HL-60 (cell line): ENCODE results near the gene FOXP1.

Experiments
- DNase-seq, 2 experiments: peaks; one replicate each; pipeline ENCODE4 v3.0.0-alpha.2; 2010 to 2020; ENCODE audit warnings: low read depth in 1 of 2, low spot score in 1 of 2
- H3K27ac ChIP-seq: fragments of 250-450 bp; sonication (Bioruptor Pico); replicated peaks from 2 replicates; pipeline ENCODE4 v1.5.1; 2020; ENCODE audit warnings: mild to moderate bottlenecking, moderate library complexity
- H3K27me3 ChIP-seq: fragments of 250-450 bp; sonication (Bioruptor Pico); 2 replicates; pipeline ENCODE4 v1.5.1; 2021; ENCODE audit warnings: mild to moderate bottlenecking, moderate library complexity; ENCODE audit not compliant: insufficient read depth, poor library complexity, severe bottlenecking
- H3K4me3 ChIP-seq: replicated peaks from 2 replicates; pipeline ENCODE4 v1.5.1; 2011; ENCODE audit warnings: mild to moderate bottlenecking, control low read depth, low read length; ENCODE audit not compliant: insufficient read depth
- GABPA ChIP-seq: IDR thresholded peaks from 2 replicates; pipeline ENCODE4 v1.6.1; 2012; ENCODE audit warnings: low read depth
- POLR2AphosphoS5 ChIP-seq: IDR thresholded peaks from 2 replicates; pipeline ENCODE4 v1.6.1; 2012; ENCODE audit warnings: low read depth
- SPI1 ChIP-seq: IDR thresholded peaks from 2 replicates; pipeline ENCODE4 v1.6.1; 2012; ENCODE audit warnings: low read depth, mild to moderate bottlenecking, borderline replicate concordance
- TF ChIP-seq, protein P1 (sequence below): IDR thresholded peaks from 2 replicates; pipeline ENCODE4 v1.6.1; 2012; ENCODE audit warnings: low read depth; ENCODE audit not compliant: insufficient replicate concordance
- TF ChIP-seq, protein P2 (sequence below): IDR thresholded peaks from one replicate; pipeline ENCODE4 v1.5.1; 2011; ENCODE audit warnings: low read length, control low read depth, inconsistent platforms; ENCODE audit not compliant: insufficient read depth

The FOXP1 gene

DNA sequence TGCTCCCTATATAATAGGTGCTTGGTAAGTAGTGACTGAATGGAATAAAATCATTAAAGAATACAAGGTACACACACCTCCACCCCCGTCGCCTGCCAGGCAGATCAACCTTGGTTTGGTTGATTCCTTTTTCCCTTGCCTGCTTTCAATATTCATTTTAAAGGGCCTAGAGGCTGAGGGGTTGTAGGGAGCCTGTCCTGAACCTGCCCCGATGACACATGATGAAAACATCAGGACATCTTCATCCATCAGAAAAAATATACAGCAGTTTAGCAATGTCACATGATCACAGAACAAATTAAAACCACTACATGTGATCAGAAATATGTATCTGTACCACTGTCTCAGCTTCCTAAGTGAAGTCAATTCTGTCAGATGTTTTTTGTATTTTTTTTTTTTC is 588.9 kb downstream of the FOXP1 start:
- H3K27ac ChIP-seq = no peak overlapping the region
- DNase-seq = no peak
- H3K27me3 ChIP-seq = no peaks in the 10 kb centered on the region
- no peak overlapping the region for H3K4me3 ChIP-seq
- TF ChIP-seq SPI1 (no peak), GABPA (no peak), POLR2AphosphoS5 (no peak)
- TF ChIP-seq, protein P1, sequence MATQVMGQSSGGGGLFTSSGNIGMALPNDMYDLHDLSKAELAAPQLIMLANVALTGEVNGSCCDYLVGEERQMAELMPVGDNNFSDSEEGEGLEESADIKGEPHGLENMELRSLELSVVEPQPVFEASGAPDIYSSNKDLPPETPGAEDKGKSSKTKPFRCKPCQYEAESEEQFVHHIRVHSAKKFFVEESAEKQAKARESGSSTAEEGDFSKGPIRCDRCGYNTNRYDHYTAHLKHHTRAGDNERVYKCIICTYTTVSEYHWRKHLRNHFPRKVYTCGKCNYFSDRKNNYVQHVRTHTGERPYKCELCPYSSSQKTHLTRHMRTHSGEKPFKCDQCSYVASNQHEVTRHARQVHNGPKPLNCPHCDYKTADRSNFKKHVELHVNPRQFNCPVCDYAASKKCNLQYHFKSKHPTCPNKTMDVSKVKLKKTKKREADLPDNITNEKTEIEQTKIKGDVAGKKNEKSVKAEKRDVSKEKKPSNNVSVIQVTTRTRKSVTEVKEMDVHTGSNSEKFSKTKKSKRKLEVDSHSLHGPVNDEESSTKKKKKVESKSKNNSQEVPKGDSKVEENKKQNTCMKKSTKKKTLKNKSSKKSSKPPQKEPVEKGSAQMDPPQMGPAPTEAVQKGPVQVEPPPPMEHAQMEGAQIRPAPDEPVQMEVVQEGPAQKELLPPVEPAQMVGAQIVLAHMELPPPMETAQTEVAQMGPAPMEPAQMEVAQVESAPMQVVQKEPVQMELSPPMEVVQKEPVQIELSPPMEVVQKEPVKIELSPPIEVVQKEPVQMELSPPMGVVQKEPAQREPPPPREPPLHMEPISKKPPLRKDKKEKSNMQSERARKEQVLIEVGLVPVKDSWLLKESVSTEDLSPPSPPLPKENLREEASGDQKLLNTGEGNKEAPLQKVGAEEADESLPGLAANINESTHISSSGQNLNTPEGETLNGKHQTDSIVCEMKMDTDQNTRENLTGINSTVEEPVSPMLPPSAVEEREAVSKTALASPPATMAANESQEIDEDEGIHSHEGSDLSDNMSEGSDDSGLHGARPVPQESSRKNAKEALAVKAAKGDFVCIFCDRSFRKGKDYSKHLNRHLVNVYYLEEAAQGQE = no peak
- TF ChIP-seq, protein P2, sequence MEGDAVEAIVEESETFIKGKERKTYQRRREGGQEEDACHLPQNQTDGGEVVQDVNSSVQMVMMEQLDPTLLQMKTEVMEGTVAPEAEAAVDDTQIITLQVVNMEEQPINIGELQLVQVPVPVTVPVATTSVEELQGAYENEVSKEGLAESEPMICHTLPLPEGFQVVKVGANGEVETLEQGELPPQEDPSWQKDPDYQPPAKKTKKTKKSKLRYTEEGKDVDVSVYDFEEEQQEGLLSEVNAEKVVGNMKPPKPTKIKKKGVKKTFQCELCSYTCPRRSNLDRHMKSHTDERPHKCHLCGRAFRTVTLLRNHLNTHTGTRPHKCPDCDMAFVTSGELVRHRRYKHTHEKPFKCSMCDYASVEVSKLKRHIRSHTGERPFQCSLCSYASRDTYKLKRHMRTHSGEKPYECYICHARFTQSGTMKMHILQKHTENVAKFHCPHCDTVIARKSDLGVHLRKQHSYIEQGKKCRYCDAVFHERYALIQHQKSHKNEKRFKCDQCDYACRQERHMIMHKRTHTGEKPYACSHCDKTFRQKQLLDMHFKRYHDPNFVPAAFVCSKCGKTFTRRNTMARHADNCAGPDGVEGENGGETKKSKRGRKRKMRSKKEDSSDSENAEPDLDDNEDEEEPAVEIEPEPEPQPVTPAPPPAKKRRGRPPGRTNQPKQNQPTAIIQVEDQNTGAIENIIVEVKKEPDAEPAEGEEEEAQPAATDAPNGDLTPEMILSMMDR = no peak

DNA sequence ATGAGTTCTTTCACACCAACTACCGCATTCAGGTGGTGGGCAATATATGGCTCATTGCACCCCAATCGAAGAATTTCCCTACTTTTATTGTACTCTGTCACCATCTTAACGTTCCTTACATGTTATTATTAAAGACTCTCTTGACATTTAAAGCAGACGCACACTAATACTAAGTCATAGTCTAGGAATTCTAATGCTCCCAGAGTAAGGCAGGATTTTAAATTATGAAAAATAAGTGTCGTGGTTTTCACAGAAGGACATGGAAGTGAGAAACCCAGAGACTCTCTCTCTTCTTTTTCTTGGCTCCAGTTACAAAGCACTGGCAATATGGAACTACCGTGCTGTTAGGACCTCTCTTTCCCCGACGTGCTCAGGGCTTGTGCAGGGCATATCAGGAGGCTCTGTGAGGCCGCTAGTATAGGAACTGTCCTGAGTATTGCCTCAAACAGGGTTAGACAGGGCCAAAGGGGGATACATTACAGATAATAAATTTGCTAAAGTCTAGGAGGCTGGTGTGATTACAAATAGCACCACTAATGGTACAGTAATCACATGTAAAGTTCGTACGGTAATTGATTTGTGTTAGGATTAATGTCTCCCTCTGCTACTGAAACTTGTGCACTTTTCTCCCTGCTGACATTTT is 590.8 kb downstream of the FOXP1 start:
- Histone ChIP-seq H3K27me3 (no peaks in the 10 kb centered on the region), H3K27ac (no peak overlapping the region), H3K4me3 (no peak overlapping the region)
- TF ChIP-seq POLR2AphosphoS5 (no peak), SPI1 (no peak), GABPA (no peak)
- TF ChIP-seq, protein P1 = no peak
- TF ChIP-seq, protein P2 = no peak
- no peak for DNase-seq

DNA sequence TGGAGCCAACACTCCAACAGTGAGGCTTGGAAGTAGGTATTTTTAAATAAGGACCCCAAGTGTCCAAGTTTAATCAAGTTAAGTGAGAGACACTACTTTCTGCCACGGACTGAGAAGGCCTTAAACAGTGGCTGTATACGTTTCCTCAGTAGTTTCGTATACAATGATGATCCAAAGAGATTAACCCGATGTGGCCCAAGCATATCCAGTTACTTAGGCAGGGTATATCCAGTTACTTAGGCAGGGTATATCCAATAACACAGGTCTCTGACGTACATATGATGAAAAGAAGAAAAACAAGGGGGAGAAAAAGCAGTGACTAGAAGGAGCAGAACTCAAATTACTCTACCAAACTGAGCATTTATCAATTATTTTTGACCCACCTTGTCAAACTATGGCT is 591.4 kb downstream of the FOXP1 start:
- DNase-seq = no peak
- H3K4me3 ChIP-seq = no peak overlapping the region
- TF ChIP-seq POLR2AphosphoS5 = no peak
- TF ChIP-seq, protein P1 = no peak
- no peak for TF ChIP-seq SPI1
- TF ChIP-seq, protein P2 = no peak
- TF ChIP-seq GABPA = no peak
- H3K27ac ChIP-seq = no peak overlapping the region
- no peaks in the 10 kb centered on the region for H3K27me3 ChIP-seq
